Gastrocnemius medialis (tissue), 4 donors: ENCODE data around the gene GCA.

Experiments used
- CTCF ChIP-seq, 5 experiments: fragments of 450-650 bp in 3 of 5; fragments of 200-600 bp in 2 of 5; sonication (generic) in 2 of 5; IDR thresholded peaks in 4 of 5; conservative IDR thresholded peaks in 1 of 5; 1 replicate in 4 of 5; 2 replicates in 1 of 5; pipeline ENCODE4 v1.5.1; 2016 to 2019; ENCODE audit warnings: antibody characterized with exemption in 5 of 5, mild to moderate bottlenecking in 3 of 5, moderate library complexity in 3 of 5
- POLR2A ChIP-seq, 2 donors: fragments of 450-650 bp; IDR thresholded peaks; one replicate each; pipeline ENCODE4 v1.6.1; 2017; ENCODE audit warnings: antibody characterized with exemption in 2 of 2, mild to moderate bottlenecking in 2 of 2, moderate library complexity in 2 of 2

- no peak for TF ChIP-seq CTCF (IDR thresholded peaks at IDR 0.05 in 4 of 5, conservative IDR thresholded peaks at IDR 0.05 in 1 of 5)
- no peak for TF ChIP-seq POLR2A (IDR thresholded peaks at IDR 0.05)
Observed at GRCh38 chr2:162379719-162380580, 36.0 kb downstream of the GCA start.
